ENCODE results near the gene VCL.
"Not testable (repeated sequence)": the region's sequence is repeated elsewhere in the genome, so short reads cannot be mapped to it uniquely, and the experiment has no call there.

VCL gene

GRCh38 chr10:74029943-74030342 is 32.0 kb downstream of the VCL start:
- Histone ChIP-seq H3K4me3 (no peak overlapping the region), H3K27ac (no peak overlapping the region)

- H3K27ac ChIP-seq, H3K4me3 ChIP-seq: not testable (repeated sequence)
Measured at GRCh38 chr10:74032208-74032607, 34.3 kb downstream of the VCL start.

GRCh38 chr10:74032900-74033655 is 35.2 kb downstream of the VCL start:
- H3K27ac ChIP-seq, result no peak overlapping the region
- no peak overlapping the region for H3K4me3 ChIP-seq

GRCh38 chr10:74033702-74034101 is 35.8 kb downstream of the VCL start:
- Histone ChIP-seq H3K27ac (peak overlapping the region in 2 of 21 experiments; percentile 19 to 20), H3K4me3 (no peak overlapping the region)

GRCh38 chr10:74034301-74034700 is 36.4 kb downstream of the VCL start:
- peak overlapping the region in 2 of 21 experiments; percentile 20 to 24 for H3K27ac ChIP-seq

GRCh38 chr10:74035303-74035702 is 37.4 kb downstream of the VCL start:
- Histone ChIP-seq H3K27ac (no peak overlapping the region), H3K4me3 (no peak overlapping the region)

More at GRCh38 chr10:74034301-74034700, 36.4 kb downstream of the VCL start:
- H3K4me3 ChIP-seq, result no peak overlapping the region

- no peak overlapping the region for H3K4me3 ChIP-seq
- no peak overlapping the region for H3K27ac ChIP-seq
Measured at GRCh38 chr10:74036474-74036873, 38.6 kb downstream of the VCL start.

GRCh38 chr10:74039561-74040145 is 41.7 kb downstream of the VCL start:
- H3K4me3 ChIP-seq, result no peak overlapping the region
- H3K27ac ChIP-seq, result peak overlapping the region in 13 of 21 experiments; percentile 3 to 69 (median 32)

GRCh38 chr10:74040200-74041126 is 42.5 kb downstream of the VCL start:
- Histone ChIP-seq H3K27ac (peak overlapping the region in 11 of 21 experiments; percentile 13 to 69 (median 35)), H3K4me3 (no peak overlapping the region)

GRCh38 chr10:74044419-74044818 is 46.5 kb downstream of the VCL start:
- Histone ChIP-seq H3K4me3 (no peak overlapping the region), H3K27ac (no peak overlapping the region)

GRCh38 chr10:74047304-74047703 is 49.4 kb downstream of the VCL start:
- Histone ChIP-seq H3K4me3 (no peak overlapping the region), H3K27ac (peak overlapping the region in 4 of 21 experiments; percentile 8 to 66 (median 42))

GRCh38 chr10:74047871-74048270 is 50.0 kb downstream of the VCL start:
- H3K4me3 ChIP-seq, result no peak overlapping the region
- peak overlapping the region in 4 of 21 experiments; percentile 8 to 55 (median 37) for H3K27ac ChIP-seq

- Histone ChIP-seq H3K4me3 (no peak overlapping the region), H3K27ac (peak overlapping the region in 2 of 21 experiments; percentile 52 to 55)
Measured at GRCh38 chr10:74048433-74048832, 50.5 kb downstream of the VCL start.

GRCh38 chr10:74049955-74050354 is 52.0 kb downstream of the VCL start:
- Histone ChIP-seq H3K27ac (no peak overlapping the region), H3K4me3 (no peak overlapping the region)

GRCh38 chr10:74050653-74051052 is 52.7 kb downstream of the VCL start:
- no peak overlapping the region for H3K4me3 ChIP-seq
- no peak overlapping the region for H3K27ac ChIP-seq

GRCh38 chr10:74051736-74052342 is 53.9 kb downstream of the VCL start:
- Histone ChIP-seq H3K27ac (no peak overlapping the region), H3K4me3 (no peak overlapping the region)

GRCh38 chr10:74052994-74053393 is 55.1 kb downstream of the VCL start:
- Histone ChIP-seq H3K27ac (no peak overlapping the region), H3K4me3 (no peak overlapping the region)

- H3K4me3 ChIP-seq, result no peak overlapping the region
- peak overlapping the region in 3 of 21 experiments; percentile 28 to 64 (median 40) for H3K27ac ChIP-seq
Measured at GRCh38 chr10:74055383-74056049, 57.6 kb downstream of the VCL start.
